ENCODE results near the gene ADSS2. TPM values are rescaled to one million over a fixed set of nuclear protein-coding genes. Genes with fewer than 3 reads are reported as not detected.
A peak's percentile ranks its signal among the peaks of the same experiment; 100 is the strongest.

ADSS2 gene
- total RNA-seq, 1 experiment from 2014 or later: 82.8 TPM

DNA sequence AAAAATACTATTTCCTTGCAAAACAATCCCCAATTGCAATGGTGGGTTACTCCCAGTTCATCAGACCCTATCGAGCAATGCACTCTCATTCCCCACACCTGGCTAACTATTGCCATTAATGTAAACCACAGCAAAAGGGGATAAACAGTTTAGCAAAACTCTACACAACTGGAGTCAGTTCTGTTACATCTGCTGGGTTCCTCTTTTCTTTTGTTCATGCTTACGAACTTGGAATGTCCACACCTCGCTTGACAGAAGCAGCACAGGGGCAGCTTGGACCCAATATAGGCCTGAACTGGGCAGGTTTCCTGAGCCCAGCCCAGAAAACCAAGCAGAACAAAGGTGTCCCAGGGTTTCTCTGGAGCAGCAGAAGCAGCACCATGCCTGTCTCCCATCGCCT, 57.4 kb downstream of the ADSS2 start (continued):
- no peak for TF ChIP-seq MLX (CRISPR knock-in tag; IDR thresholded peaks at IDR 0.05)
- TF ChIP-seq, protein P1, sequence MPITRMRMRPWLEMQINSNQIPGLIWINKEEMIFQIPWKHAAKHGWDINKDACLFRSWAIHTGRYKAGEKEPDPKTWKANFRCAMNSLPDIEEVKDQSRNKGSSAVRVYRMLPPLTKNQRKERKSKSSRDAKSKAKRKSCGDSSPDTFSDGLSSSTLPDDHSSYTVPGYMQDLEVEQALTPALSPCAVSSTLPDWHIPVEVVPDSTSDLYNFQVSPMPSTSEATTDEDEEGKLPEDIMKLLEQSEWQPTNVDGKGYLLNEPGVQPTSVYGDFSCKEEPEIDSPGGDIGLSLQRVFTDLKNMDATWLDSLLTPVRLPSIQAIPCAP (CRISPR knock-in tag; IDR thresholded peaks at IDR 0.05): no peak
- no peak for TF ChIP-seq TCF7 (CRISPR knock-in tag; IDR thresholded peaks at IDR 0.05; ENCODE audit: low read depth)

DNA sequence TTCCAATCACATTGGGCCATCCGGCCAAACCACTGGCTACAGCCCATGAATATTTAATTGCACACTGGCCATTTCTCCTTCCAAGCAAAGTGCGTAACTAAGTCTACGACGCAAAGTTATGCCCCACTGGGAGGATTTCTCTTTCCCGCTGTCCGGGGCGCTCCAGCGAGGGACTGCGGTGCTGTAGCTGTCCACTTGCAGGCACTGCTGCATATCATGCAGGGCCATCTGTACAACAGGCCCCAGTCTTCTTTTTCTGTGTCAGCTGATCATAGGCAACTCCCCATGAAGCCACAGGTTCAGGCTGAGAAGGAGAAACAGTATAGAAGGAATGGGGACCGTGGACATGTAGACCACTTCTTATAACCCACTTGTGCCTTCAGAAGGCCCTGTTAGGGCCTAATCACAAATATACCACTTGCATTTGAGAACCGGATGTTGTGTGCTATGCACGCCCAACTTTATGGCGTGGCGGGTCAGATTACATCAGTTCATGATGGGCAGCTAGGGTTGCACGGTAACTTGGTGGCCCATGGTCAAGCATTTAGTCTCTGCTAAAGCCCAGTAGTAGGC, 58.0 kb downstream of the ADSS2 start:
- Mint-ChIP-seq H3K36me3 (no peaks in the 10 kb centered on the region), H3K4me3 (no peak overlapping the region), H3K9me3 (no peaks in the 10 kb centered on the region), H3K27ac (peak overlapping the region; percentile 41; the same call in 1 of the 2 replicates), H3K27me3 (ENCODE audit: low read depth) (no peaks in the 10 kb centered on the region), H3K4me1 (peaks cover 17% of the 10 kb centered on the region)
- ATAC-seq (no peak), DNase-seq (ENCODE audit: low spot score) (no peak)
- ChIA-PET CTCF (no interaction called here), POLR2A (no interaction called here)
- TF ChIP-seq ATF2 (CRISPR knock-in tag; IDR thresholded peaks at IDR 0.05; ENCODE audit: borderline replicate concordance, low read depth): no peak
- no peak for TF ChIP-seq ZNF317 (CRISPR knock-in tag; IDR thresholded peaks at IDR 0.05; ENCODE audit: borderline replicate concordance, low read depth)
- TF ChIP-seq, protein P2, sequence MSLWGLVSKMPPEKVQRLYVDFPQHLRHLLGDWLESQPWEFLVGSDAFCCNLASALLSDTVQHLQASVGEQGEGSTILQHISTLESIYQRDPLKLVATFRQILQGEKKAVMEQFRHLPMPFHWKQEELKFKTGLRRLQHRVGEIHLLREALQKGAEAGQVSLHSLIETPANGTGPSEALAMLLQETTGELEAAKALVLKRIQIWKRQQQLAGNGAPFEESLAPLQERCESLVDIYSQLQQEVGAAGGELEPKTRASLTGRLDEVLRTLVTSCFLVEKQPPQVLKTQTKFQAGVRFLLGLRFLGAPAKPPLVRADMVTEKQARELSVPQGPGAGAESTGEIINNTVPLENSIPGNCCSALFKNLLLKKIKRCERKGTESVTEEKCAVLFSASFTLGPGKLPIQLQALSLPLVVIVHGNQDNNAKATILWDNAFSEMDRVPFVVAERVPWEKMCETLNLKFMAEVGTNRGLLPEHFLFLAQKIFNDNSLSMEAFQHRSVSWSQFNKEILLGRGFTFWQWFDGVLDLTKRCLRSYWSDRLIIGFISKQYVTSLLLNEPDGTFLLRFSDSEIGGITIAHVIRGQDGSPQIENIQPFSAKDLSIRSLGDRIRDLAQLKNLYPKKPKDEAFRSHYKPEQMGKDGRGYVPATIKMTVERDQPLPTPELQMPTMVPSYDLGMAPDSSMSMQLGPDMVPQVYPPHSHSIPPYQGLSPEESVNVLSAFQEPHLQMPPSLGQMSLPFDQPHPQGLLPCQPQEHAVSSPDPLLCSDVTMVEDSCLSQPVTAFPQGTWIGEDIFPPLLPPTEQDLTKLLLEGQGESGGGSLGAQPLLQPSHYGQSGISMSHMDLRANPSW (CRISPR knock-in tag; conservative IDR thresholded peaks at IDR 0.05; ENCODE audit: low read depth): no peak
- TF ChIP-seq NFATC4 (CRISPR knock-in tag; IDR thresholded peaks at IDR 0.05): no peak
- no peak for TF ChIP-seq NR2C2 (CRISPR knock-in tag; IDR thresholded peaks at IDR 0.05)
- no peak for TF ChIP-seq TCF7 (CRISPR knock-in tag; IDR thresholded peaks at IDR 0.05; ENCODE audit: low read depth)
- no peak for TF ChIP-seq ERG (CRISPR knock-in tag; IDR thresholded peaks at IDR 0.05)
- TF ChIP-seq HMGA2 (CRISPR knock-in tag; IDR thresholded peaks at IDR 0.05): no peak
- no peak for TF ChIP-seq USF1 (CRISPR knock-in tag; IDR thresholded peaks at IDR 0.05)
- TF ChIP-seq ATF3 (CRISPR knock-in tag; conservative IDR thresholded peaks at IDR 0.05): no peak
- TF ChIP-seq, protein P3, sequence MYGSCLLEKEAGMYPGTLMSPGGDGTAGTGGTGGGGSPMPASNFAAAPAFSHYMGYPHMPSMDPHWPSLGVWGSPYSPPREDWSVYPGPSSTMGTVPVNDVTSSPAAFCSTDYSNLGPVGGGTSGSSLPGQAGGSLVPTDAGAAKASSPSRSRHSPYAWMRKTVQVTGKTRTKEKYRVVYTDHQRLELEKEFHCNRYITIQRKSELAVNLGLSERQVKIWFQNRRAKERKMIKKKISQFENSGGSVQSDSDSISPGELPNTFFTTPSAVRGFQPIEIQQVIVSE (CRISPR knock-in tag; IDR thresholded peaks at IDR 0.05; ENCODE audit: borderline replicate concordance): no peak
- TF ChIP-seq, protein P4, sequence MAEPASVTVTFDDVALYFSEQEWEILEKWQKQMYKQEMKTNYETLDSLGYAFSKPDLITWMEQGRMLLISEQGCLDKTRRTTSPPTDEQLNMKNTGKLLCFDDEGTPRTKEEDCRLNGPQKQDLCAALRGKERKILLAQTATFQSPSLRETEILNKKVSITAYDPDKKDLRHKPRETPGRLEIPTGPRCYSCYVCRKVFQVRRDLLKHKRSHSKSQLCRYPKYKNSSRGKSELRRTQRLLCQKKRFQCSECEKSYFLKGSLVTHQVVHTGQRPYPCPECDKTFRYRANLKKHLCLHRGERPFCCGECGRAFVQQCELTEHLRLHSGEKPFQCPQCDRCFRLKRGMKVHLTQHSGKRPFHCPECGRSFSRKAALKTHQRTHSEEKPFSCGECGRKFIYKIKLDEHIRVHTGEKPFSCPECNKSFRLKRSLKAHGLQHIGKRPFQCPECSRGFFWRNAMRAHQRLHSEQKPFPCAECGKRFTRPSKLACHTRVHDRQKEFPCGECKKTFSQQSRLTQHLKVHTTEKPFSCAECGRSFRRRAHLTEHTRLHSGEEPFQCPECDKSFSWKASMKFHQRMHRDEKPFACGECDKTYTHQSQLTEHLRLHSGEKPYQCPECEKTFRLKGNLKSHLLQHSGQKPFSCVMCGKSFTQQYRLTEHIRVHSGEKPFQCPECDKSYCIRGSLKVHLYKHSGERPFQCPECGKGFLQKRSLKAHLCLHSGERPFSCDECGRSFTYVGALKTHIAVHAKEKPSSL (CRISPR knock-in tag; conservative IDR thresholded peaks at IDR 0.05): no peak
